Stimulated activated CD8-positive, alpha-beta memory T cell treated with anti-CD3 and anti-CD28 coated beads, Interleukin-12 subunit alpha, Interleukin-12 subunit beta, amount 100 ng/mL, for 1 hour (primary cell): ENCODE results near the gene CARD10.
"Not testable (repeated sequence)": the region's sequence is repeated elsewhere in the genome, so short reads cannot be mapped to it uniquely, and the experiment has no call there.

Experiments
- DNase-seq: peaks from one replicate; pipeline ENCODE4 v3.0.0-alpha.2; 2020; ENCODE audit warnings: low read depth

Gene CARD10

GRCh38 chr22:37553725-37554124 is 34.5 kb upstream of the CARD10 start:
- no peak for DNase-seq

GRCh38 chr22:37552524-37553163 is 33.4 kb upstream of the CARD10 start:
- DNase-seq: no peak

GRCh38 chr22:37551981-37552380 is 32.8 kb upstream of the CARD10 start:
- DNase-seq: no peak

- not testable (repeated sequence) for DNase-seq
Observed at GRCh38 chr22:37550921-37551320, 31.7 kb upstream of the CARD10 start.

- DNase-seq: no peak
Observed at GRCh38 chr22:37549704-37550059, 30.5 kb upstream of the CARD10 start.

- DNase-seq: no peak
Observed at GRCh38 chr22:37547251-37547741, 28.1 kb upstream of the CARD10 start.

- no peak for DNase-seq
Observed at GRCh38 chr22:37546437-37547250, 27.4 kb upstream of the CARD10 start.

GRCh38 chr22:37545703-37546436 is 26.7 kb upstream of the CARD10 start:
- no peak for DNase-seq

- no peak for DNase-seq
Observed at GRCh38 chr22:37544955-37545702, 25.9 kb upstream of the CARD10 start.

GRCh38 chr22:37542959-37543358 is 23.7 kb upstream of the CARD10 start:
- no peak for DNase-seq

- DNase-seq: not testable (repeated sequence)
Observed at GRCh38 chr22:37542416-37542815, 23.2 kb upstream of the CARD10 start.

GRCh38 chr22:37539790-37540189 is 20.6 kb upstream of the CARD10 start:
- not testable (repeated sequence) for DNase-seq

- peak; percentile 82 for DNase-seq
Observed at GRCh38 chr22:37538590-37539357, 19.6 kb upstream of the CARD10 start.

- no peak for DNase-seq
Observed at GRCh38 chr22:37535159-37535558, 15.9 kb upstream of the CARD10 start.

- DNase-seq: no peak
Observed at GRCh38 chr22:37534445-37534844, 15.2 kb upstream of the CARD10 start.

- DNase-seq: no peak
Observed at GRCh38 chr22:37533995-37534394, 14.8 kb upstream of the CARD10 start.

GRCh38 chr22:37529652-37530345 is 10.6 kb upstream of the CARD10 start:
- no peak for DNase-seq

GRCh38 chr22:37527952-37528351 is 8.7 kb upstream of the CARD10 start:
- DNase-seq: not testable (repeated sequence)

- not testable (repeated sequence) for DNase-seq
Observed at GRCh38 chr22:37527081-37527752, 8.0 kb upstream of the CARD10 start.

GRCh38 chr22:37526376-37526775 is 7.2 kb upstream of the CARD10 start:
- no peak for DNase-seq
